ENCODE data around the gene CHKA. TPM values are rescaled to one million over a fixed set of nuclear protein-coding genes. Genes with fewer than 3 reads are reported as not detected.
A peak's percentile ranks its signal among the peaks of the same experiment; 100 is the strongest.

Gene CHKA
- total and polyA plus RNA-seq, 8 donors, result 17.4 to 110 (median 31.6) TPM

GRCh38 chr11:68116126-68116525 lies 5.1 kb downstream of the CHKA start:
- WGBS, 2 donors, result 87% methylated on average over 7 of the region's 7 CpGs
- Histone ChIP-seq H3K27ac (no peak overlapping the region), H3K9me3 (no peaks in the 10 kb centered on the region), H3K4me1 (peaks cover 13 to 39% (median 15%) of the 10 kb centered on the region in 3 donors), H3K4me3 (no peak overlapping the region), H3K36me3 (no peaks in the 10 kb centered on the region), H3K27me3 (no peaks in the 10 kb centered on the region)
- DNase-seq (no peak), FAIRE-seq (no peak), ATAC-seq (no peak)
- intact Hi-C loops (cut with DNase I), result no loop called here
- TF ChIP-seq, protein P1, sequence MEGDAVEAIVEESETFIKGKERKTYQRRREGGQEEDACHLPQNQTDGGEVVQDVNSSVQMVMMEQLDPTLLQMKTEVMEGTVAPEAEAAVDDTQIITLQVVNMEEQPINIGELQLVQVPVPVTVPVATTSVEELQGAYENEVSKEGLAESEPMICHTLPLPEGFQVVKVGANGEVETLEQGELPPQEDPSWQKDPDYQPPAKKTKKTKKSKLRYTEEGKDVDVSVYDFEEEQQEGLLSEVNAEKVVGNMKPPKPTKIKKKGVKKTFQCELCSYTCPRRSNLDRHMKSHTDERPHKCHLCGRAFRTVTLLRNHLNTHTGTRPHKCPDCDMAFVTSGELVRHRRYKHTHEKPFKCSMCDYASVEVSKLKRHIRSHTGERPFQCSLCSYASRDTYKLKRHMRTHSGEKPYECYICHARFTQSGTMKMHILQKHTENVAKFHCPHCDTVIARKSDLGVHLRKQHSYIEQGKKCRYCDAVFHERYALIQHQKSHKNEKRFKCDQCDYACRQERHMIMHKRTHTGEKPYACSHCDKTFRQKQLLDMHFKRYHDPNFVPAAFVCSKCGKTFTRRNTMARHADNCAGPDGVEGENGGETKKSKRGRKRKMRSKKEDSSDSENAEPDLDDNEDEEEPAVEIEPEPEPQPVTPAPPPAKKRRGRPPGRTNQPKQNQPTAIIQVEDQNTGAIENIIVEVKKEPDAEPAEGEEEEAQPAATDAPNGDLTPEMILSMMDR (IDR thresholded peaks at IDR 0.05), result no peak

DNA sequence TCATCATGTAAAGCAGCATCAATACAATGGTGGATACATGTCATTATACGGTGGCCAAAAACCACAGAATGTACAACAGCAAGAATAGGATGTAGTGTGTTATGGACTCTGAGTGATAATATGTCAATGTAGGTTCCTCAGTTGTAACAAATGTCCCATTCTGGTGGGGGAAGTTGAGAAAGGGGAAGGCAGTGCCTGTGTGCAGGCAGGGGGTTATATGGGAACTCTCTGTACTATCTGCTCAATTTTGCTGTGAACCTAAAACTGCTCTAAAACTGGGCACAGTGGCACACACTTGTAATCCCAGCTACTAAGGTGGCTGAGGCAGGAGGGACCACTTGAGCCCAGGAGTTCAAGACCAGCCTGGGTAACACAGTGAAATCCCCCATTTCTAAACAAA lies 5.9 kb downstream of the CHKA start:
- Histone ChIP-seq H3K27ac (no peak overlapping the region), H3K9me3 (no peaks in the 10 kb centered on the region), H3K4me3 (no peak overlapping the region), H3K4me1 (peaks cover 13 to 39% (median 15%) of the 10 kb centered on the region in 3 donors), H3K27me3 (no peaks in the 10 kb centered on the region), H3K36me3 (no peaks in the 10 kb centered on the region)
- intact Hi-C loops (cut with DNase I), result no loop called here
- FAIRE-seq (no peak), DNase-seq (peak in 1 of 6 donors; percentile 2), ATAC-seq (peak in 1 of 4 donors; percentile 13)
- TF ChIP-seq, protein P1 (IDR thresholded peaks at IDR 0.05), result no peak
- WGBS, 2 donors, result 81 to 82% methylated on average over 1 of the region's 1 CpG

- intact Hi-C loops (cut with DNase I), result no loop called here
- Histone ChIP-seq H3K9me3 (no peaks in the 10 kb centered on the region), H3K27ac (peak overlapping the region in 2 of 4 donors; percentile 2 to 28), H3K27me3 (no peaks in the 10 kb centered on the region), H3K36me3 (no peaks in the 10 kb centered on the region), H3K4me3 (no peak overlapping the region), H3K4me1 (peaks cover 13 to 35% (median 14%) of the 10 kb centered on the region in 3 donors)
- TF ChIP-seq, protein P1 (IDR thresholded peaks at IDR 0.05), result no peak
- peak in 1 of 6 donors; percentile 5 for DNase-seq
- no peak for FAIRE-seq
- 39 to 46% methylated on average over 3 of the region's 3 CpGs for WGBS, 2 donors
- ATAC-seq, result peak in 3 of 4 donors; percentile 20 to 57 (median 40)
These were observed 7.2 kb downstream of the CHKA start for GRCh38 chr11:68113986-68114385.

DNA sequence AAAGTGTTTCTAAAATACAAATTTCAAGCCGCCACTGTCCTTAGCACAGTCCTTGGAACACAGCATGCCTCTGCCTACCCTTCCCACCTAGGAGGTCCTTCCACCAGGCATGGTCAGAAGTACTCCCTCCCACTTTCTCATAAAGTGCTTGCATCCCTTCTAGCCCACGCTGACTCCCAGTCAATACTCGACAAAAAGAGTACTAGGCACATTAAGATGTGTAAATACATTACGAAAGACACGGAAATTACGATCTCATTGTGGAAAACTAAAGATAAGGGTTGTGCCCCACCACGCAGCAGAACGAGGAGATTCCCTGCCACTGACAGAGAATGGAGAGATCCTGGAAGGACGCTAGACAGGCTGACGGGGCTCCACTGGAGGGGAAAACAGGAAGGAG lies 13.5 kb downstream of the CHKA start:
- Histone ChIP-seq H3K27ac (peak overlapping the region; percentile 76 to 93 (median 81)), H3K4me3 (no peak overlapping the region), H3K9me3 (no peaks in the 10 kb centered on the region), H3K27me3 (no peaks in the 10 kb centered on the region), H3K4me1 (peaks cover 32 to 43% (median 34%) of the 10 kb centered on the region in 3 donors), H3K36me3 (no peaks in the 10 kb centered on the region)
- TF ChIP-seq, protein P1 (IDR thresholded peaks at IDR 0.05), result no peak
- DNase-seq (no peak), ATAC-seq (peak in 2 of 4 donors; percentile 36 to 59), FAIRE-seq (no peak)
- intact Hi-C loops (cut with DNase I), result no loop called here
- 38 to 42% methylated on average over 10 of the region's 10 CpGs for WGBS, 2 donors

- Histone ChIP-seq H3K27me3 (no peaks in the 10 kb centered on the region), H3K36me3 (no peaks in the 10 kb centered on the region), H3K9me3 (no peaks in the 10 kb centered on the region), H3K4me3 (peak overlapping the region in 1 of 4 donors; percentile 7), H3K27ac (peak overlapping the region; percentile 76 to 93 (median 81)), H3K4me1 (peaks cover 35 to 56% (median 47%) of the 10 kb centered on the region in 3 donors)
- 8 to 16% methylated on average over 8 of the region's 8 CpGs for WGBS, 2 donors
- peak in 5 of 6 donors; percentile 84 to 92 (median 90) for DNase-seq
- TF ChIP-seq, protein P1 (IDR thresholded peaks at IDR 0.05), result no peak
- intact Hi-C loops (cut with DNase I), result no loop called here
- peak; percentile 84 to 91 (median 90) for ATAC-seq
- no peak for FAIRE-seq
These were observed 14.8 kb downstream of the CHKA start for GRCh38 chr11:68106165-68106940.
